HG03460 (cell line): Measurements from ENCODE around the gene CCNA2.

Experiments used
- ATAC-seq: cut with Tn5 transposase; IDR thresholded peaks from one replicate; pipeline ENCODE4 v1.9.1; 2021; ENCODE audit not compliant: unreplicated experiment

The CCNA2 gene

DNA sequence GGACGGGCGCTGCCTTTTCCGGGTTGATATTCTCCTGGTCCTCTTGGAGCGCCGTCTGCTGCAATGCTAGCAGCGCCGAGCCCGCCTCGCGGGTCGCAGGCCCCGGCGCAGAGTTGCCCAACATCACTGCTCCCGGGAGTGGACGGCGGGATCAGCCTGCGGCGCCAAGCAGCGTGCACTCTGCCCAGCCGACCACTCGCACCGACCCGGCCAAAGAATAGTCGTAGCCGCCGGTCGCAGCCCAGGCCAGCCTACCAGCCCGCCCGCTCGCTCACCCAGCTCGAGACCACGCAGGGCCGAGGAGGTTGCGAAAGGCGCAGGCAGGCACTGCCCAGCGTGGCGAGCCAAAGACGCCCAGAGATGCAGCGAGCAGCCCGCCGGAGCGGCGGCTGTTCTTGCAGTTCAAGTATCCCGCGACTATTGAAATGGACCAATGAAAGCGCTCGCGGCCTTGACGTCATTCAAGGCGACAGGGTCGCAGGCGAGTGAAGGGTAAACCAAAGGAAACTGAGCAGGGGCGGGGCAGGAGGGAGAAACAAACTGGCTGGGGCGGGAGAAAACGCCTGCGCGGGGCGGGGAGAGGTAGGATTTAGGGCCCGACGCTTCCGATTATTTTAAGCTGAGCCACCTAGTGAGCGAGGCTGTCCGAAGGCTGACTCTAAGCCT, at the start of gene CCNA2:
Gene CCNA2, minus strand, starts transcription at position 379 of the 666 bp plus-strand sequence. Its CDS starts 255 bp downstream, at position 124.
- peak; percentile 95 for ATAC-seq

- peak; percentile 99 for ATAC-seq
Observed at GRCh38 chr4:121869841-121870822, 46.4 kb upstream of the CCNA2 start, which contains the start of gene BBS7. Gene BBS7 (minus strand): TSS chr4:121870474. CDS start chr4:121870313, 161 bp downstream.

GRCh38 chr4:121863799-121864198, 40.1 kb upstream of the CCNA2 start:
- ATAC-seq: no peak

DNA sequence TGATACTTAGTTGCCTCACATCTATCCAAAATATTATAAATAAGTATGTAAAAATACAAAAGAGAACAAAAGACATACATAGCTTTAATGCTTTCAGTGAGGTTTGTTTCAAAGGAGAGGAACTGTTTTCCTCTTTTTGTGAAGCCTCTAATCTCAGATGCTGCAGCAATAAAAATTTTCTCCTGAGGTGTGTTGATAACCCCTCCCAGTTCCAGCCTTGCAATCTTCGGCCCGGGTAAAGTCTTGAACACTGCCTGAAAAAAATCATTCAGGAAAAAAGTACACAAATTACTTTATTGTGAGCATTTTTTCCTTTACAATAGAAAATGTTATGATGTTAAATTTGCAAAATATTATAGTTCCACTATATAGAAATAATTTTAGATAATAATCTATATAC, 37.7 kb upstream of the CCNA2 start:
- ATAC-seq: no peak

GRCh38 chr4:121860121-121860520, 36.4 kb upstream of the CCNA2 start:
- ATAC-seq: no peak

- no peak for ATAC-seq
Observed at GRCh38 chr4:121851354-121851753, 27.7 kb upstream of the CCNA2 start.

GRCh38 chr4:121846662-121847061, 23.0 kb upstream of the CCNA2 start:
- ATAC-seq: no peak

GRCh38 chr4:121842862-121843261, 19.2 kb upstream of the CCNA2 start:
- no peak for ATAC-seq

GRCh38 chr4:121838136-121838535, 14.5 kb upstream of the CCNA2 start:
- ATAC-seq: no peak

GRCh38 chr4:121829511-121829910, 5.8 kb upstream of the CCNA2 start:
- ATAC-seq: no peak

DNA sequence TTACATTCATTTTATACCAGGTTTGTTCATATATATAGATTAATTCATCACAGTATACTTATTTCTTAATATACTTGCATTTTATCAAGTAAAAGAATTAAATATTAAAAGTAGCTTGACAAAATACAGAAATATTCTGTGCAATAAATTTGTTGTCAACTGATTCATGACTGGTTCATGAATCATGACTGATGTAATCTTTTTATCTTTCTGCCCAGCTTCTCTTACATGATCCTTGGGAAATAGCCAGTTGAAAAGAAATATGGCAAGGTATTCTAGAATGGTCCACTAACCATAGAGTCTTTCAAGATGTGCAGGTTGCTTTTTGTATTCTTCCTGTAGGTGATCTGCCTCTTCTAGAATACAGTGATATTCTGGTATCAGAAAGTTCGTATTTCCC, 4.2 kb upstream of the CCNA2 start:
- no peak for ATAC-seq

- ATAC-seq: no peak
Observed at GRCh38 chr4:121824950-121825349, 1.3 kb upstream of the CCNA2 start.

DNA sequence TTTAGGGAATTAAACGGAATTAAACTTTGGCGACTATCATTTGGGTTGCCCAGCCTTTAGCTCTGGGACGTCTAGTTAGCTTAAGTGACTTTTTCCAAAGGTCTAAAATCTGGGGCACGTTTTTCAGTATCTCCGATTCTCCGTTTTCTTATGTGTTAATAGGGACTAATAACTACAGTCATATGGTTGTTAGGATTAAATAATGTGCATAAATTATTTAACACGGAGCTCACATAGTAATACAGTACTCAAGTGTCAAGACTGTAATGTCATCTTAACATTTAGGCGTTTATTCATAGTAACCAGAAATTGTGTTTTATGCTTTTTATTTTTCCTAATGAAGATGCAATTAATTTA, 466 bp upstream of the CCNA2 start:
- peak; percentile 1 for ATAC-seq

GRCh38 chr4:121822796-121823504, 733 bp downstream of the CCNA2 start:
- ATAC-seq: peak; percentile 49

GRCh38 chr4:121822047-121822446, 1.6 kb downstream of the CCNA2 start:
- ATAC-seq: no peak

GRCh38 chr4:121819216-121819965, 4.3 kb downstream of the CCNA2 start:
- no peak for ATAC-seq

GRCh38 chr4:121818215-121818614, 5.5 kb downstream of the CCNA2 start:
- ATAC-seq: no peak

DNA sequence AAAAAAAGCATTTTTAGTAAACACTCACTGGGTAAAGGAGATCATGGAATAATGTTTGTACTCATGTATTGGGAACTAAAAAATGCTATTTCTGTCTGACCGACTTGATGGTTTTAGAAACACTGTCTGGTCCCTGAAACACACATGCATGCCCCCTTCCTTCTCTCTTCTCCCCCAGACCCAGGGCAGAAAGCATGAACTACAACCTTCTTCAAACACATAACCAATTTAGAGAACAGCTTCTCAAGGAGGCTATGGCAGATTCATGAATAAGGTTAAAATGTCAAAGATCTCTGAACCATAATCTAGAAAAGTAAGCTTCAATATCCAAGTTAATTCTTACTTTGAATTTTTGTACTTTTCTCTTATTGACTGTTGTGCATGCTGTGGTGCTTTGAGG, 6.0 kb downstream of the CCNA2 start:
- ATAC-seq: no peak

- ATAC-seq: no peak
Observed at GRCh38 chr4:121817006-121817405, 6.7 kb downstream of the CCNA2 start.

DNA sequence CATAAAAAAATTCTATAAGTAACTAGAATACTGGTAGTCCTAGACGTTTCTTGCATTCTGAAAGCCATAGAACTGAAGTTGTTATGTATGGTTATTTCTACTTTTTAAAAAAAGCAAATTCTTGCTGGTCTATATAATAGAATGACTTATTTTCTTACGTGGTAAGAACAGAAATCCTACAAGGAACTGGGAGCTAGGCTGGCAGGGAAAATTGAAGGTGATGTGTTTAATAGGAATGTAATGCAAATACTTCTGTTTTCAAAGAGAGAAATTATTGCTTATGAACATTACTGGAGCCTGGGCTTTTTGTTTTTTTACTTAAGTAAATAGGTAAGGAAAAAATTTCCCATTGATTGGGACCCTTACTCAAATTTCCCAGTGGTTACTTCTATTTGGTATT, 8.9 kb downstream of the CCNA2 start:
- ATAC-seq: no peak

GRCh38 chr4:121811122-121811521, 12.6 kb downstream of the CCNA2 start:
- no peak for ATAC-seq
